Stomach (tissue), 19 donors: Measurements from ENCODE around the gene SMIM14. TPM values are rescaled to one million over a fixed set of nuclear protein-coding genes. Genes with fewer than 3 reads are reported as not detected.

Experiments used
- DNase-seq, 2 donors: peaks; one replicate each; pipeline versions ENCODE4 v3.0.0 to v3.0.0-alpha.2; 2013 to 2019
- H3K27ac ChIP-seq, 5 donors: fragments of 200-600 bp in 4 of 5; sonication (generic) in 4 of 5; one replicate each; pipeline ENCODE4 v1.5.1; 2013 to 2019; ENCODE audit warnings: mild to moderate bottlenecking in 1 of 5, moderate library complexity in 1 of 5
- H3K27me3 ChIP-seq, 3 donors: fragments of 200-600 bp; sonication (generic); one replicate each; pipeline ENCODE4 v1.5.1; 2017 to 2019; ENCODE audit warnings: mixed run types in 1 of 3
- H3K36me3 ChIP-seq, 4 donors: fragments of 200-600 bp; sonication (generic); 1 replicate in 3 of 4; 2 replicates in 1 of 4; pipeline ENCODE4 v1.5.1; 2016 to 2019
- H3K4me1 ChIP-seq, 4 donors: fragments of 200-600 bp; sonication (generic); one replicate each; pipeline ENCODE4 v1.5.1; 2016 to 2019
- H3K4me3 ChIP-seq, 4 donors: fragments of 200-600 bp; sonication (generic) in 3 of 4; one replicate each; pipeline ENCODE4 v1.5.1; 2016 to 2019; ENCODE audit warnings: mild to moderate bottlenecking in 1 of 4
- H3K9me3 ChIP-seq, 4 donors: fragments of 200-600 bp; sonication (generic); one replicate each; pipeline ENCODE4 v1.5.1; 2016 to 2019
- CTCF ChIP-seq, 7 experiments: fragments of 450-650 bp in 4 of 7; fragments of 200-600 bp in 3 of 7; sonication (generic) in 3 of 7; IDR thresholded peaks; one replicate each; pipeline ENCODE4 v1.5.1; 2016 to 2019; ENCODE audit warnings: antibody characterized with exemption in 7 of 7, control low read depth in 2 of 7, mild to moderate bottlenecking in 1 of 7
- EP300 ChIP-seq: sonication (generic); formaldehyde crosslinking; IDR thresholded peaks from one replicate; pipeline ENCODE4 v1.6.1; 2017; ENCODE audit warnings: antibody characterized with exemption
- POLR2A ChIP-seq, 4 donors: fragments of 450-650 bp; IDR thresholded peaks; one replicate each; pipeline ENCODE4 v1.6.1; 2016; ENCODE audit warnings: antibody characterized with exemption in 4 of 4, control low read depth in 2 of 4, mild to moderate bottlenecking in 1 of 4, moderate library complexity in 1 of 4
- POLR2AphosphoS5 ChIP-seq, 3 donors: sonication (generic); formaldehyde crosslinking; IDR thresholded peaks; one replicate each; pipeline ENCODE4 v1.6.1; 2016; ENCODE audit warnings: antibody characterized with exemption in 3 of 3
- WGBS, 5 donors: extraction: QIAGEN DNeasy Blood & Tissue Kit in 3 of 5; methylation state at CpG; one replicate each; pipeline versions ENCODE4 v1.1.5 to v1.1.7; 2013 to 2018; 5-methylcytosine and 5-hydroxymethylcytosine counted together
- intact Hi-C: fragments of 100-400 bp; cut with DNase I; formaldehyde crosslinking; loops from one replicate; pipeline ENCODE4 v1.15.1; 2023; ENCODE audit warnings: low total_unique reads
- long read RNA-seq, 10 donors: transcript quantifications; one replicate each; lab custom pipeline, GENCODE V29; 2026
- polyA plus RNA-seq, 3 donors: library from polyadenylated mRNA; stranded (reverse); fragments of 200-250 nt; gene quantifications; one replicate each; pipeline ENCODE4 v1.2.3, GENCODE V29; 2013
- total RNA-seq, 5 donors: library from RNA; depleted of rRNA; stranded (reverse); fragments of >200 nt; gene quantifications; one replicate each; pipeline versions ENCODE4 v1.1.0 to v1.2.3, GENCODE V29; 2014 to 2016
- donor health status: healthy with polysubstance abuse.
- donor health status: Bipolar disorder and iron deficiency.
- donor health status: healthy.

SMIM14 gene
- total RNA-seq = 10 to 100 TPM; 11.1 to 72.9 (median 24.0) TPM
- 10 to 100 TPM; 16.4 to 83.6 (median 41.4) TPM for polyA plus RNA-seq
- long read RNA-seq, donor 1, full-length matches to known transcripts = 14 of 14 reads
- long read RNA-seq, donor 1, partial matches to known transcripts = 0 of 14 reads
- long read RNA-seq, donor 1, other reads (novel, unspliced or antisense) = 0 of 14 reads
- long read RNA-seq, donor 2, full-length matches to known transcripts = 24 of 61 reads
- long read RNA-seq, donor 2, partial matches to known transcripts = 5 of 61 reads
- long read RNA-seq, donor 2, other reads (novel, unspliced or antisense) = 32 of 61 reads
- long read RNA-seq, donor 3, full-length matches to known transcripts = 9 of 9 reads
- long read RNA-seq, donor 3, partial matches to known transcripts = 0 of 9 reads
- long read RNA-seq, donor 3, other reads (novel, unspliced or antisense) = 0 of 9 reads
- long read RNA-seq, donor 4, full-length matches to known transcripts = 6 of 6 reads
- long read RNA-seq, donor 4, partial matches to known transcripts = 0 of 6 reads
- long read RNA-seq, donor 4, other reads (novel, unspliced or antisense) = 0 of 6 reads
- long read RNA-seq, donor 5, full-length matches to known transcripts = 19 of 19 reads
- long read RNA-seq, donor 5, partial matches to known transcripts = 0 of 19 reads
- long read RNA-seq, donor 5, other reads (novel, unspliced or antisense) = 0 of 19 reads
- long read RNA-seq, donor 6 = 0 reads
- long read RNA-seq, donor 7, full-length matches to known transcripts = 26 of 26 reads
- long read RNA-seq, donor 7, partial matches to known transcripts = 0 of 26 reads
- long read RNA-seq, donor 7, other reads (novel, unspliced or antisense) = 0 of 26 reads
- long read RNA-seq, donor 8, full-length matches to known transcripts = 27 of 27 reads
- long read RNA-seq, donor 8, partial matches to known transcripts = 0 of 27 reads
- long read RNA-seq, donor 8, other reads (novel, unspliced or antisense) = 0 of 27 reads
- long read RNA-seq, donor 9, full-length matches to known transcripts = 6 of 6 reads
- long read RNA-seq, donor 9, partial matches to known transcripts = 0 of 6 reads
- long read RNA-seq, donor 9, other reads (novel, unspliced or antisense) = 0 of 6 reads
- long read RNA-seq, donor 10, full-length matches to known transcripts = 13 of 13 reads
- long read RNA-seq, donor 10, partial matches to known transcripts = 0 of 13 reads
- long read RNA-seq, donor 10, other reads (novel, unspliced or antisense) = 0 of 13 reads

- Histone ChIP-seq H3K4me1 (peaks cover 25 to 43% (median 33%) of the 10 kb centered on the region in 4 donors), H3K4me3 (peak within 1 kb of the TSS; percentile 74 to 92 (median 76)), H3K9me3 (no peaks in the 10 kb centered on the region), H3K36me3 (peaks cover 0 to 5% (median 3%) of the 10 kb centered on the region in 4 donors), H3K27ac (peak within 1 kb of the TSS; percentile 96 to 99 (median 98)), H3K27me3 (no peaks in the 10 kb centered on the region)
- TF ChIP-seq POLR2AphosphoS5 (IDR thresholded peaks at IDR 0.05) (peak; percentile 95 to 98 (median 98)), EP300 (no peak), POLR2A (IDR thresholded peaks at IDR 0.05) (peak in 2 of 4 donors; percentile 94 to 95), CTCF (IDR thresholded peaks at IDR 0.05) (peak in 1 of 7 experiments; percentile 26)
- WGBS, 5 donors = 0 to 1% (median 0%) methylated on average over 48 to 75 of the region's 75 CpGs
- DNase-seq = peak; percentile 98 to 99
- intact Hi-C loops = no loop called here
Observed at GRCh38 chr4:39638354-39639239, at the start of gene SMIM14. Gene SMIM14 (minus strand): TSS chr4:39638865. CDS start chr4:39605145, 33,720 bp downstream.

DNA sequence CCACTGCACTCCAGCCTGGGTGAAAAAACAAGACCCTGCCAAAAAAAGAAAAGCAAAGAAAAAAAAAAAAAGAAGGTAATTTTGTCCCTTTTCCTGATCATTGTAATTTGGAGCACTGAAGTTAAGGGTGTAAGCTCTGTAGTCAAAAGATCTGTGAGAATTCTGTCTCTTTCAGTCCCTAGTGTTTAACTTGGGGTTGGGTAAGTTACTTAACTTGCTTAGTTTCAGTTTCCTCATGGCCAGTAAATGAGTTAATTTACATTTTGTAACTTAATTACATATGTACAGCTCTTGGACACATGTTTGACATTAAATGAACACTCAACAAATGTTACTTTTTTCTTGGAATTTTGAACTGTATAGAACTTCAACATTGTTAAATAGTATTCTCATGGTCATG lies 48.3 kb upstream of the SMIM14 start:
- H3K4me3 ChIP-seq = no peak overlapping the region
- H3K9me3 ChIP-seq = no peaks in the 10 kb centered on the region
- H3K4me1 ChIP-seq = no peaks in the 10 kb centered on the region
- DNase-seq = no peak
- no peak overlapping the region for H3K27ac ChIP-seq
- no peaks in the 10 kb centered on the region for H3K27me3 ChIP-seq
- intact Hi-C loops = no loop called here
- no peak for TF ChIP-seq CTCF (IDR thresholded peaks at IDR 0.05)
- no peak for TF ChIP-seq POLR2A (IDR thresholded peaks at IDR 0.05)
- TF ChIP-seq EP300 = no peak
- no peak for TF ChIP-seq POLR2AphosphoS5 (IDR thresholded peaks at IDR 0.05)
- H3K36me3 ChIP-seq = no peaks in the 10 kb centered on the region

DNA sequence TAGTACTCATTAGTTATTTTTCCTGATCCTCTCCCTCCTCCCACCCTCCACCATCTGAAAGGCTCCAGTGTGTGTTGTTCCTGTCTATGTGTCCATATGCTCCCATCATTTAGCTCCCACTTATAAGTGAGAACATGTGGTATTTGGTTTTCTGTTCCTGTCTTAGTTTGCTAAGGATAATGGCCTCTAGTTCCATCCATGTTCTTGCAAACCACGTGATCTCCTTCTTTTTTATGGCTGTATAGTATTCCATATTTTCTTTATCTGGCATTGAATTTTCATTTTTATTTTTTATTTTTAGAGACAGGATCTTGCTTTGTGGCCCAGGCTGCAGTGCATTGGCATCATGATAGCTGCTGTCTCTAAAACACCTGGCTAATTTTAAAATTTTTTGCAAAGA lies 47.3 kb upstream of the SMIM14 start:
- Histone ChIP-seq H3K4me1 (no peaks in the 10 kb centered on the region), H3K4me3 (no peak overlapping the region), H3K27ac (no peak overlapping the region), H3K9me3 (no peaks in the 10 kb centered on the region), H3K36me3 (no peaks in the 10 kb centered on the region), H3K27me3 (no peaks in the 10 kb centered on the region)
- 0% methylated on average over 1 of the region's 1 CpG for WGBS, 5 donors
- TF ChIP-seq CTCF (IDR thresholded peaks at IDR 0.05) (no peak), POLR2A (IDR thresholded peaks at IDR 0.05) (no peak), POLR2AphosphoS5 (IDR thresholded peaks at IDR 0.05) (no peak), EP300 (no peak)
- intact Hi-C loops = no loop called here
- no peak for DNase-seq
